RKO (cell line): ENCODE measurements around the gene SASH1.
"Not testable (repeated sequence)": the region's sequence is repeated elsewhere in the genome, so short reads cannot be mapped to it uniquely, and the experiment has no call there.

Experiments
- DNase-seq: peaks from one replicate; pipeline ENCODE4 v3.0.0-alpha.2; 2016; ENCODE audit warnings: low spot score

Gene SASH1

DNA sequence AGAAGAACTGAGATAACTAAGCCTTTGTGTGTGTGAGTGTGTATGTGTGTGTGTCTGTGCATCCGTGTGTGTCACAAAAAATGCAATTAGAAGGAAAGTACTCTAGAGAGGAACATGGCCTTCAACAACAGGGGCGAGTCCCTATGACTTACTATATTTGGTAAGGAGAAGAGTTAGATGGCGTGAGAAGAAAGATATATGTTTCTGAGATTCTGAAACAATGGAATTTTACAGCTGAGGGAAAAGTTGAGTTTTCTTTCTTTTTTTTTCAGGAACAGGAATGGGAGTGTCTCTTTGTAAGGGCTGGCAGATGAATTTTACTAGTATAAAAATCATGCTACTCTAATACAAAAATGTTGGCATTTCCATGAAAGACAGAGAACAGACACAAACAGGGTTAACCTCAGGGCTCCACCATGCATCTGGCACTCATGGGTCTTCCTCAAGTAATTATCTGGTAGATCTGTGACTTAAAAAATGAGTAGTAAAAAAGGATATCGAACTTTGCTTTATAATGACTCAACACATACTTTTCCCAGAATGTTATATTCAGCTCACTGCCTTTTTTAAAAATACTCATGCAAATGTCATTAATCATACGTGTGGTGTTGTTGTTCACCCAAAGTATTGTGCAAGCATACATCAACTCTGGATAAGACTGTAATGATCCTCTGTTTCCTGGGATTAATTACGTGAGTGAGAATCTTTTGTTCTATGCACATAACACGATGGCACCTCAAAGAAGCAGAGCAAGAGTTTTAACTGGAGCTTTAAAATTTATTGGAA, 12.8 kb upstream of the SASH1 start:
- peak; percentile 23 for DNase-seq

DNA sequence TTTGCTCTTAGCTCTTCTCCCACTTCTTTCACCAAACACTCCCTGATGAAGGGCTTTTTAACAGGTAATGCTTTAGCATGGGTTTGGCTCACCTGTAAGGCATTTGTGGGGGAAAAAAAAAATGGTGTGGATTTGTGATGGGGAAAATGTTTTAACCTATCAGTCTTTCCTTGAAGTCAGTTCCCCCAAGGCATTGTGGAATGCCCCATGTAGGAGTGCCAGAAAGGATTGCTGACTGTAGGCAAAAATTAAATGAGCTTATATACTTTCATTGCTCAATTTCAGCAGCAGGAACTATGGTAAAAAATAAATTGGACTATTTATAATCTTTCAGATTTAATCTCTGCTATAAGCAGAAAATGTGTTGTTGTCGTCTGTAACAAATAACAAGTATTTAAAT, 10.6 kb upstream of the SASH1 start:
- no peak for DNase-seq

DNA sequence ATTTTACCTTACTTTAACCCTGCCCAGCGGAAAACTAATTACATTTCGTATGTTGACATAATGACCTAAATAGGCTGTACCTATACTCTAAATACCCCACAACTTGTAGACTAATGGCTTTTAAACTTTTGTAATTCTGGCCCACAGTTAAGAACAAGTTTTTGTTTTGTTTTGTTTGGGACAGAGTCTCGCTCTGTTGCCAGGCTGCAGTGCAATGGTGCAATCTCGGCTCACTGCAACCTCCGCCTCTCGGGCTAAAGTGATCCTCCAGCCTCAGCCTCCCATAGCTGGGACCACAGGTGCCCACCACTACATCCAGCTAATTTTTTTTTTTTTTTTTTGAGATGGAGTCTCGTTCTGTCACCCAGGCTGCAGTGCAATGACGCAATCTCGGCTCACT, 5.7 kb upstream of the SASH1 start:
- DNase-seq = no peak

DNA sequence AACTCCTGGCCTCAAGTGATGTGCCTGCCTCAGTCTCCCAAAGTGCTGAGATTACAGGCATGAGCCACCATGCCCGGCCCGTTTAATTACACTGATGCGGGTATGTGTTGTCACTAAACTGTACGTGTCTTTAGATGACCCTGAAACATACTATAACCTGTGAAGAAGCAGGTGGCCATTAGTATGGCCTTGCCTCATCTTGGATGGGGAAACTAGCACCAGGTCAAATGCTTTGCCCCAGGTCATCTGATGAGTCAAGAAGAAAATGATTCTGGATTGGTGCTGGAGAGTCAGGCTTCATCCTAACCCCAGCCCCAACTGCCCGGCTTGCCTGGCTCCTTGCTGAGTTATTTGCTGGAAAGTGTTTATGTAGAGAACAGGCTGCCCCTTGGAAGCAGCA, 2.9 kb upstream of the SASH1 start:
- no peak for DNase-seq

DNA sequence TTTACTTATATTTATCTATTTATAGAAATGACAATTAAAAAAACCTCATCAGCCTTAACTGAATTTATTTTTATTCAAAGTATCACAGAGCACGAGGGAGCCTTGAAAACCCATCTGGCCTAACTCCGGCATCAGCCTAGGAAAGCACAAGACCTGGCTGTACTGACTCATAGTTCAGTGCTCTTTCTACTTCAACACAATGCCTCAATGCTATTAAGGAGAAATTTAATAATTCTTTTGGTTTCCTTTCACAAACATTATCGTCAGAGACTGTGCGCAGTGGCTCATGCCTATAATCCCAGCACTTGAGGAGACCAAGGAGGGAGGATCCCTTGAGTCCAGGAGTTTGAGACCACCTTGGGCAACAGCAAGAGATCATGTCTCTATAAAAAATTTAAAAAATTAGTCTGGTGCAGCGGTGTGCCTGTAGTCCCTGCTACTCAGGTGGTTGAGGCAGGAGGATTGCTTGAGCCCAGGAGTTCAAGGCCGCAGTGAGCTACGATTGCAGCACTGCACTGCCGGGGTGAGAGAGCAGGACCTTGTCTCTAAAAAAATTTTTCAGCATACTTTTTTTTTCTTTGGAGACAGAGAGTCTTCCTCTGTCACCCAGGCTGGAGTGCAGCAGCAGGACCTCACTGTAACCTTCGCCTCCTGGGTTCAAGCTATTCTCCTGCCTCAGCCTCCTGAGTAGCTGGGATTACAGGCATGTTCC, 1.9 kb upstream of the SASH1 start:
- DNase-seq = no peak

DNA sequence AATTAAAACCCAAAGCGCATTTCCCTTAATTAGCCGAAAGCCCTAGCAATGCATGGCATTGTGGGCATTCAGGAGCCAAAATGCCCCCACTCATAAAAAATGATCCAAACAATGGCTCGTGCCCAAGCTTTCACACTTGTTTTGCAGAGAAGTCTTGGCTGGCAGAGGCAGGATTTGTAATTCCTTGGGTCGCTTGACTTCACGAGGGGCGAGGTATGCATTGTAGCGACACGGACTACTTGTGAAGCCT, 613 bp upstream of the SASH1 start:
- DNase-seq = no peak

DNA sequence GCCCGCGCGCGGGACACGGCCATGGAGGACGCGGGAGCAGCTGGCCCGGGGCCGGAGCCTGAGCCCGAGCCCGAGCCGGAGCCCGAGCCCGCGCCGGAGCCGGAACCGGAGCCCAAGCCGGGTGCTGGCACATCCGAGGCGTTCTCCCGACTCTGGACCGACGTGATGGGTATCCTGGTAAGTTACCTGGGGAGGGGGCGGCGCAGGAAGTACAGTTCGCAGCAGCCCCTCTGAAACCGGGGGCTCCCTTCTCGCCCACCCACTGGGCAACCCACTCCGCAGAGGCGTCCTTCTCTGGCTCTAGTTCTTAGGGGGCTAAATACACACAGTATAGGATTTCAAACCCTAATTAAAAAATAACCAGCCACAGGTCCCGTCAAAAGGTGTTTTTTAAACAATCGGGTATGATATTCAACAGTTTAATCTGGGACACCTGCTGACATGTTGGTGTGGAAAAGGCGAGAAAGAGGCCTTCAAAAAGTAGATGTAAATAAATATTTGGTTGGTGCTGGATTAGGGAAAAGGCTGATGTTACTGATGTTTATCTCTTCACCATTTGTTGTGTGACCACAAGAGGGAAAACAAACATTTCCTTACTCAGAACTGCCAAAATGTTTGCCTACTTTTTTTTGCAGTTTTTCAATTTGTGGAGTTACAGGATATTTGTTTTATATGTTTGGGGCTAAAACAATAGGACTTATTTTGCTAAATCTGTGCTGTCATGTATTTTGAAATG, 577 bp downstream of the SASH1 start:
- DNase-seq = no peak

DNA sequence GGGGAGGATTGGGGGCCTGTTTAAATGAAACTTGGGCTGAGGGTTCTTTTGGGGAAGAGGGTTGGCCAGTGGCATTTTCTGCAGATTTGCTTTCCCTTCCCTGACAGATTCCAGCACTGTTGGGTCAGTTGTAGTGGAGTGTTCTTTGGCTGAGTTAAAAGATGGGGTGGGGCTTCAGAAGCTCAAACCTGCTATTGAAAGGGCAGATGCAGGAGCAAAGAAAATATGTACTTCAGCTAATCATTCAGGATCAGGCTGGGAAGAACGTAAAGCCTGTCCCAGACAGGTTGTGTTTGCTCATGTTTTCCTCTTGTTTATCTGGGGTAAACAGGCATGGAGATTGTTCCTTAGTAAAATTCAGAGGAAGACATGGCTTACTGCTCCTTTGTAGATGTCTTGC, 2.5 kb downstream of the SASH1 start:
- DNase-seq = no peak

DNA sequence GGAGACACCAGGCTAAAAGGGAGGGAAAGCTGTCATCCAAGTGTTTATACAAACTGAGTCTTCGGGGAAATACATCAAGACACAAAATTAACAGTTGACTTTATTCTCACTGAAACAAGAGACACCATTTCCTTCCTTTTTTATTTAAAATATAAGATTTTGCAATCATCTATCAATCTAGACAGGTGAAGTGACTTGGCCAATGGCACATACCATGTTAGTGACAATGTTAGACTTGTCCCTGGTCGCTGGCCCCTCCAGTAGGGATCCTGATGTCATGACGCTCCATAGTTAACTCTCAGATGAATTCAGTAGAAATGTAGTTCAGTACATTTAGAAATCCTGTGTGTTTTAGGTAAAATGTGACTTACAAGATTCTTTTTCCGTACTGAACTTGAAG, 2.9 kb downstream of the SASH1 start:
- DNase-seq = no peak

DNA sequence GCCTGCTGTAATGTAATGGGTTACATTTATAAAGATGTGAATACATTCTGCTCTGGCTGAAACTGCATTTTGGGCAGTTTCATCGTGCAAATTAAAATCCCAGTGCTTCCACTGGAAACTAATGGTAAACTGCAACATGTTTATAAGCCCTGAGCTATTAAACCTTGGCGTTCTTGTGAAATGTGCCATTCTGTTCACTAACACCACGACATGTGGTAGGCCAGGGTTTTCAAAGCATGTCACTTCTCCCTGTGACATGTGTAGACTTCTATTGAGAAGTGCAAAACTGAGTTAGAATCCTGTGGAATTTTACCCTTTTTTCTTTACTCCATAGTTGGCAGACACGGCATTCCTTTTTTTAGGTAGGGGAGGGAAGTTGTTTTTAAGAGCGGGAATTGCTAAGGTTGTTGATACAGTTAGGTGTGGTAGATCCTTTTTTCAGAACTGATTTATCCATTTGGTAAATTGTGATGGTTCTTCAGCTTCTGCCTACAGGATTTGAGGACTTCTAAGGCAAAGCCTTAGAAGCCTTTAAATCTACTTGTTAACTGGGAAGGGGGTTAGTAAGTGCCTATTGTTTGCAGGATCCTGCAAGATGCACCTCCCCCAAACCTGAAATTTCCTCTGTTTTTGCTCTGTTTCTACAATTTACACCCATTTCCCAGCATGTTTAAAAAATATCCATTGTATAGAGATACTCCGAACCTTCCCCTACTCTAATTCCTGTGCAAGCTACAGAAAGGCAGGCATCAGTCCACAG, 4.2 kb downstream of the SASH1 start:
- DNase-seq = no peak

DNA sequence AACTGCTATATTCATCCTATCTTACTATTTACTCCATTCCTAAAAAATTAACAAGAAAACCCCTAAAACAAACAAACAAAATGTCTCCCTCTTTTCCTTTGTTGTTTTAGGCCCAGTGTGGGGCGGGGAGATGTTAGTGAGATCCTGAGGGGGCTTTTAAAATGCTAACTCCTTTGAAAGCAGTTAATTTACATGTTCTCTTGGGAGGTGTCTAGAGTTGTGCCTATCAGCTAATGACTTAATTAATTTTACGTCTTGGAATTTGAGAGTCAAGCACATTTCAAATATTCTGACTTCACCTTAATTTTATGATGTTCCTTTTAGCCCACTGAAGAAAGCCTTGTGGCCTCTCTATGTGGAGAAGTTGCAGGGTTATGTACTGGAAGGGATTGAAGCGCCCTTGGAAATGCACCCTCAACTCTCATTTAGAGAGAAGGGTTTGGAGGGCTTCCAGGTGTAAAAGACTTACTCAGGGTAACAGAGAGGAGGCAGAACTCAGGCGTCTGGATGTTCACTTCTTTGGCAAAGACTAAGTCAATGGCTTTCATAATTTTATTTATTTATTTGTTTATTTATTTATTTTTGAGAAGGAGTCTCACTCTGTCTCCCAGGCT, 4.9 kb downstream of the SASH1 start:
- DNase-seq = no peak

DNA sequence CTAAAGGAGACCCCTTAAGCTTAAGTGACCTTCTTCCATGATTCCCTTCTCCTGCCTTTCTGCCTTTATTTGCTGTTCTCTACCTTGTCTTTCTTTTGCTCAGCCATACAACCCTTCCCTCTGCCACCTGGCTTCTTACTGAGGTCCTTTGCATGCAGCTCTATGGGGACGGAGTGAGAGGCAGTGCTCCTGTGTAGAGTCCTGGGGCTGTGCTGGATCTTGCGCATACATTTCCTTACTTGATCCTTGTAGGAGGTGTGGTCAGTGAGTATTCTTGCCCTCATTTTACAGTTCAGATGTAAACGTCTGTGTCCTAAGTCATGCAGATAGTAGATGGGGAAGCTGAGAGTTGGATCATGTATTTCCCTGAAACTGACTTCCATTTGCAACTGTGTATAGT, 5.7 kb downstream of the SASH1 start:
- DNase-seq = no peak

DNA sequence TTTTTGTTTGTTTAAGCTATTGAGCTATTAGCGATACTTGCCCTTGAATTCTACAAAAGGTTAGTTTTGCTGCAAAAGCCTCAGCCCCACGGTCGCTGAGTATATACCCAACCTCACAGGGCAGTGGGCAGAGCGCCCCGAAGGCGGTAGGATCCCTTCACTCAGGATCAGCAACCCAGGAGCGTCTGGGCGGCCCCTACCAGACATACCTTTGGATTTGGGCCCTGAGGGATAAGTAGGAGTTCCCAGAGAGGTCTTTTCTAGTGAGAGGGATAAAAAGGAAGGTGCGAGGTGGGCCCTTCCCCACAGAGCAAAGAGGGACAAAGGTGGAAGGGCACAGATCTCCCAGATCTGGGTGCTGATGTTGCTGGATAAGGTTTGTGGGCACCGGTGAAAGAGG, 6.1 kb downstream of the SASH1 start:
- DNase-seq = no peak

DNA sequence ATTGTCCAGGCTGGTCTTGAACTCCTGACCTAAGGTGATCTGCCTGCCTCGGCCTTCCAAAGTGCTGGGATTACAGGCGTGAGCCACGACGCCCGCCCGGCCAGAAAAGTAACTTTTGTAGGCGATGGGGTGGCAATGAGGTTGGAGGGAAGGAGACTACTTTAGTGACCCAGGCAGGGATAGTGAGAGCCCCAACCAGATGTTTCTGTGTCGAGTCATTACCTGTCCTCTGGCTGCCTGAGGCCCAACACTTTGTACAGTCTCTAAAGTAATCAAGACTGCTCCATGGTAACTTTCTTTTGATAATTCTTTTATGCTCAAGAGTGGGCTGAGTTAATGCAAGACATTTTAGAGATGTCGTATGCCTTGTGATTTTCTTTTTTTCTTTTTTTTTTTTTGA, 6.8 kb downstream of the SASH1 start:
- no peak for DNase-seq

DNA sequence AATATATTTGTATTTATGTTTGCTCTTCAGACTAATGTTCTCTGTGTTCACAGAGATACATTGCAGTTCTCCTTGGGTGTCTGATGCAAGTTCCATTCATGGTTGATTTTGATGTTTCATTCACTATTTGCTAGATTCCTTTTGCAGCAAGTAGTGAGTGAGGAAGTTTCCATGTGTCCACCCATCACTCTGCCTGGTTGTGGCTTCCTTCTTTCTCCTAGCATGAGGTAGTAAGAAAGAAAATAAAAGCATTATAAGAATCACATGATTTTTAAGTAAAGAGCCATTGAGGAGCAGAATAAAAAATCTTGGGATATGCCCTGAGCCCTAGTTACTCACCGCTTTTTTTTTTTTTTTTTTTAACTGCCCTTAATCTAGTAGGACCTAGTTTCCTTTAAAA, 8.7 kb downstream of the SASH1 start:
- DNase-seq = no peak

DNA sequence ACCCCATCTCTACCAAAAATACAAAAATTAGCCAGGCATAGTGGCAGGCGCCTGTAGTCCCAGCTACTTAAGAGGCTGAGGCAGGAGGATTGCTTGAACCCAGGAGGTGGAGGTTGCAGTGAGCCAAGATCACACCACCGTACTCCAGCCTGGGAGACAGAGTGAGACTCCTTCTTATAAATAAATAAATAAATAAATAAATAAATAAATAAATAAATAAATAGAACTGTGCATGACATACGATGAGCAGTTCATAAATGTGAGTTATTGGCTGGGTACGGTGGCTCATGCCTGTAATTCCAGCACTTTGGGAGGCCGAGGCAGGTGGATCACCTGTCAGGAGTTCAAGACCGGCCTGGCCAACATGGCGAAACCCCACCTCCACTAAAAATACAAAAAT, 9.8 kb downstream of the SASH1 start:
- DNase-seq = not testable (repeated sequence)

DNA sequence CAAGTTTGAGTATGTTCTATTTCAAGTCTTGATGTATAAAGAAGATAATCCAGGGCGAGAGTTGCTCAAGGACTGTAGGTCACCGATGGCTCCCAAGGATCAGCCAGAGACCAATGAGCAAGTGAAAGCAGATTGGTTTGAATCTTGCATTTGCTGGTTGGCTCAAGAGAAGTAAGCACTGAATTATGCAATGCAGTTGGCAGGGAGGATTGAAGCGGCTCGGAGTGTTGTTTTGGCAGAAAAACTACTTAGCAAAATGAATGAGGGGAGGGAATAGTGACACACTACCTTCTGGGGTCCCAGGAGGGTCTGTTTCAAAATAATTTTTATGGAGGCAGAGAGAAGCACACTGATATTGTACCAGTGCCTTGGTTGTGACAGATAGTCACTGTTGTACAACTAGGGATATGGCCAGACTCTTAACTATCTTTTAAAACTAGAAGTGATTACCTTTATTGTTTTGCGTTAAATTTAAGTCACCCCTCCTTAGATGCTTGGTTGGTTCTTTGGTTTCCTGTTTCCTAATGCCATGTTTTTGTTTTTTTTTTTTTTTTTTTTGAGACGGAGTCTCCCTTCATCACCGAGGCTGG, 15.7 kb downstream of the SASH1 start:
- no peak for DNase-seq

DNA sequence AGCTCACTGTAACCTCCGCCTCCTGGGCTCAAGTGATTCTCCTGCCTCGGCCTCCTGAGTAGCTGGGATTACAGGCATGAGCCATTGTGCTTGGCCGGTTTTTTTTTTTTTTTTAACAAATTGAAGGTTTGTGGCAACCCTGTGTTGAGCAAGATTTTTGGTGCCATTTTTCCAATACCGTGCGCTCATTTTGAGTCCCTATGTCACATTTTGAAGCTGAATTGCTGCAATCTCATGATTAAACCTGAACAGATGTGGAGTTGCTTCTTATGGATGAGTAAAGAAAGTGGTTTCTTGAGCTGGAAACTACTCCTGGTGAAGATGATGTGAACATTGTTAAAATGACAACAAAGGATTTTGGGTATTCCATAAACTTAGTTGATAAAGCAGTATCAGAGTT, 16.6 kb downstream of the SASH1 start:
- no peak for DNase-seq

DNA sequence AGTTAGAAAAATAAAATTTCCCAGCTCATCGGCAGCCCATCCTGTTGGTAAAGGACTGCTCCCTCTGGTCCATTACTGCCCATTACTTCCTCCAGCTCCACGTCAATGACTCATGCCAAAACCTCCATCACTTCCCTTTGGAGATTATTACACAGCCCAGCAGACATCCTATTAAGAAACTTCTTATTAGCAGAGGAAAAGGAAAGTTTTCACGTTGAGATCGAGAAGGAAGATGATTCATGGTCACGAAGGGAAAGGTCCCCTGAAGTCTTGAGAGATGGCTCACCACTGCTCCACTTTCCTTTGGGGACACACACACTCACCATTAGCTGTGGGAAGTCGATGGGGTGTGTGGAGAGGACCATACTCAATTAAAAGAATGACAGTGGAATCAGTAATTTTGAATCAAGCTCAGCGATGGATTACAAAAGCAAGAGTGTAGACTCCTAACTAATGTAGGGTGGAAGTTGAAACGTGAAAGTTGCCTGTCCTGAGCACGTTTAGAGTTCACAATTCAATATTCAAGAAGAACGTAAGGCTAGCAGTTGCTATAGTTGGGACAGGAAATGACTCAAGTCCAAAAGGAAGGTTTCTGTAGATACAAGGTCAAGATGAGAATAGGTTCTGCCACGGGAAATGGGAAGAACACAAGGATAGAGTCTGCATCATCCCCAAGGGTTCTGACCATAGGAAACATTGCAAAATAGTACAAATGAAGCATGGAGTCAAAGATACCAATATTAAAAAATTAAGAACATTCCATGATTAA, 21.6 kb downstream of the SASH1 start:
- DNase-seq = no peak

DNA sequence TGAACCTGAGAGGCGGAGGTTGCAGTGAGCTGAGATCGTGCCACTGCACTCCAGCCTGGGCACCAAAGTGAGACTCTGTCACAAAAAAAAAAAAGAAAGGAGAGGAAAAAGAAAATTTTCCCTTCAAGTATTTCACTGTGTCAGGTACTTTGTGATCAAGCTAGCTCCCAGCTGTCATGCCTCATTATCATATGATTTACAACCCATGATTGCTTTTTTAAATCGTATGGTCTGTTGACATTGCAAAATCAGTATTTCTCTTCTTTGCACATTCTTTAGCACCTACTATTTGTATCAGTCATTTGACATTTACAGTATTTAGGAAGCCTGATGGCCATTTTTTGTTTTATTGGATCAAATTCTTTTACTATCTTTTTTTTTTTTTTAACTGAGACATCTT, 22.4 kb downstream of the SASH1 start:
- DNase-seq = no peak

DNA sequence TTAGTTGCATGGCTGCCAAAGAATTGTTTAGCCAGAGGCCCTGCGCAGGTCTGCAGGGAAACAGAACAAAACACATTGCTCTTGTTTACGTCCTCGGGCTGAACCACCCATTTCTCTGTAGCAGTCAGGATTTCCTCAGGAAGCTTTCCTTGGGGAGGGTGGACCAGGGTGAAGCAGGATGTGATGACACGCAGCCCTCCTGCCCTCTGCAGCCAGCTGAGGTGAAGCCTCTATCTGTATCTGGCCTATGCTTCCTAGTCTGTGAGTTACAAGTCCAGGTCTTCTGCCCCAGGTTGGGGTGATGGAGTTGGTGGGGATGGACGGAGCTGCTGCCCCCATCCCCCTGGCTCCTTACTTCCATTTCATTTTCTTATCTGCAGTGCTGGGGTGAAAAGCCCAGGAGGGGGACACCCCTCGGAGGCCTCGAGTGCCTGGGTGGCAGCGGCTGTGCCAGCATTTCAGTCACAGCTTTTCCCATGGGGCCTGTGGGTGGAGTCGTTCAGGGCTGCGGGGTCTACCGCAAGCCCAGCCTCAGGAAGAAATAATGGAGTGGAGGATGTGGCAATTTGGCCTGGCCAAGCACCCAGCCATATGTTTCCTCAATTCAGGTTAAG, 24.9 kb downstream of the SASH1 start:
- no peak for DNase-seq
